PFSK-1 (cell line): ENCODE results near the gene SEPSECS.
A peak's percentile ranks its signal among the peaks of the same experiment; 100 is the strongest.

Experiments used
- FOXP2 ChIP-seq: optimal IDR thresholded peaks from 2 replicates; pipeline ENCODE3; 2011; ENCODE audit warnings: borderline replicate concordance, control low read depth, inconsistent platforms; ENCODE audit not compliant: insufficient read depth; ENCODE audit errors: extremely low read length, extremely low read depth
- POLR2AphosphoS5 ChIP-seq: IDR thresholded peaks from 2 replicates; pipeline ENCODE4 v1.6.1; 2012; ENCODE audit warnings: low read depth, mild to moderate bottlenecking, control low read depth, low read length, moderate library complexity
- SIN3A ChIP-seq: IDR thresholded peaks from 2 replicates; pipeline ENCODE4 v1.6.1; 2012; ENCODE audit warnings: mild to moderate bottlenecking, low read length, moderate library complexity, borderline replicate concordance; ENCODE audit not compliant: insufficient read depth
- TAF1 ChIP-seq: IDR thresholded peaks from 2 replicates; pipeline ENCODE4 v1.6.1; 2012; ENCODE audit warnings: low read length, control low read depth, borderline replicate concordance; ENCODE audit not compliant: insufficient read depth
- TF ChIP-seq, protein P1 (sequence below), 2 experiments: IDR thresholded peaks; 2 replicates each; pipeline versions ENCODE4 v1.6.1 to v1.8.0; 2011 to 2012; ENCODE audit warnings: low read depth in 2 of 2, low read length in 2 of 2, control low read depth in 1 of 2, inconsistent platforms in 1 of 2, mild to moderate bottlenecking in 1 of 2, moderate library complexity in 1 of 2; ENCODE audit not compliant: insufficient read depth in 1 of 2

SEPSECS gene

DNA sequence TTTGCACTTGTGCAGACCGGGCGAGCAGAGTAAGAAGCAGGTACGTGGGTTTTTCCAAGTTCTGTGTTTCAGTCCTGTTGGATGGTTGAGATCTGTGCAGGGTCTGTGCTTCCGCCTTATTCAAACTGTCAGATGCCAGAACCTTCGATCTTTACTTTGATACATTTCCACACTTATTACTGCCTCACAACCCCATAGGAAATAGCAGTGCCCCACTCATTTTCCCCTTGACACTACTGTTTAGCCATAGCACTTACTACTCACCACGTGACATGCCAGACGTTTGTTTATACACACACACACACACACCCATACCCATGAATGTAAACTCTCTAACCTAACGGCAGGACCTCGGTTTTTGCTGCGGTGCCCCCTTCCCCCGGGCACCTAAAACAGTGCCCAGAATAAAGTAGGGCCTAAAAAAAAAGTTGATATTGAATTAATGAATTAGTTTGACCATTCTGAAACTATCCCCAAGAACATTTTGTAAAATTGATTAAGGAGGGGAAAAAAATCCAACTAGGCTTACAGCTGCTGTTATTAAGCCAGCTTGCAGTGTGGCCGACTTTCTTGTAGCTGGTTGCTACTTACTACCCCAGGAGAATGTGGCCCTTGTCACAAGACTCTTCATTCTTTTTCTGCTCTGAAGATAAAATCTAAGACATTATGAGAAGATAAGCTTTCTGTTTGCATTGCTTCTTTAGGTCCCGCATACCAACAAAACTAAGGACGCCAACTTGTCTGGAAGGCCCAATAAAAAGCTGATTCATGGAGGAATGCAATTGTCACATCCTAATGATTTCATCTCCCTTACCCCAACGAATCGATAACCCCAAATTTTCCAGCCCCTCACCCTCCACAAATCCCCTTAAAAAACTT is 704 bp upstream of the SEPSECS start:
- peak; percentile 86 for TF ChIP-seq POLR2AphosphoS5
- no peak; the same call in 1 of the 2 replicates for TF ChIP-seq TAF1

DNA sequence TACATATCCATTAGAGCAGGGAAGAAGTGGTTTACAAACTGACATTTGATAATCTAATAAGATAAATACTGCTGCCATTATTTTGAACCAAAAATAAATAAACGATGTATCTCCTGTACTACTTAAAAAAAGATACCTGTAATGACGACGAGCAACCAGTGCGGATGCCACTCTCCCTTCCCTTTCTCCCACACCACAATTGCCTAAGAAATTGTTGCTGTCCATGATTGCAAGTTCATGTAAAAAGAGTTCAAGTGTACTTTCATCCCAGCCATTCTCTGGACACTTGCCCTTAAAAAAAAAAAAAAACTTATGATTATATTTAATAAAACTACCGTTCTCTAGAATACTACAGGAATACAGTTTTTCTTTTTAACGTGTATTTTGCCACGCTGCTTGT is 1.4 kb downstream of the SEPSECS start:
- TF ChIP-seq TAF1 (no peak), FOXP2 (no peak), SIN3A (no peak), POLR2AphosphoS5 (no peak)
- TF ChIP-seq, protein P1, sequence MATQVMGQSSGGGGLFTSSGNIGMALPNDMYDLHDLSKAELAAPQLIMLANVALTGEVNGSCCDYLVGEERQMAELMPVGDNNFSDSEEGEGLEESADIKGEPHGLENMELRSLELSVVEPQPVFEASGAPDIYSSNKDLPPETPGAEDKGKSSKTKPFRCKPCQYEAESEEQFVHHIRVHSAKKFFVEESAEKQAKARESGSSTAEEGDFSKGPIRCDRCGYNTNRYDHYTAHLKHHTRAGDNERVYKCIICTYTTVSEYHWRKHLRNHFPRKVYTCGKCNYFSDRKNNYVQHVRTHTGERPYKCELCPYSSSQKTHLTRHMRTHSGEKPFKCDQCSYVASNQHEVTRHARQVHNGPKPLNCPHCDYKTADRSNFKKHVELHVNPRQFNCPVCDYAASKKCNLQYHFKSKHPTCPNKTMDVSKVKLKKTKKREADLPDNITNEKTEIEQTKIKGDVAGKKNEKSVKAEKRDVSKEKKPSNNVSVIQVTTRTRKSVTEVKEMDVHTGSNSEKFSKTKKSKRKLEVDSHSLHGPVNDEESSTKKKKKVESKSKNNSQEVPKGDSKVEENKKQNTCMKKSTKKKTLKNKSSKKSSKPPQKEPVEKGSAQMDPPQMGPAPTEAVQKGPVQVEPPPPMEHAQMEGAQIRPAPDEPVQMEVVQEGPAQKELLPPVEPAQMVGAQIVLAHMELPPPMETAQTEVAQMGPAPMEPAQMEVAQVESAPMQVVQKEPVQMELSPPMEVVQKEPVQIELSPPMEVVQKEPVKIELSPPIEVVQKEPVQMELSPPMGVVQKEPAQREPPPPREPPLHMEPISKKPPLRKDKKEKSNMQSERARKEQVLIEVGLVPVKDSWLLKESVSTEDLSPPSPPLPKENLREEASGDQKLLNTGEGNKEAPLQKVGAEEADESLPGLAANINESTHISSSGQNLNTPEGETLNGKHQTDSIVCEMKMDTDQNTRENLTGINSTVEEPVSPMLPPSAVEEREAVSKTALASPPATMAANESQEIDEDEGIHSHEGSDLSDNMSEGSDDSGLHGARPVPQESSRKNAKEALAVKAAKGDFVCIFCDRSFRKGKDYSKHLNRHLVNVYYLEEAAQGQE (IDR thresholded peaks at IDR 0.05; ENCODE audit: insufficient read depth in 1 of 2, low read depth in 2 of 2, low read length in 2 of 2), result no peak

DNA sequence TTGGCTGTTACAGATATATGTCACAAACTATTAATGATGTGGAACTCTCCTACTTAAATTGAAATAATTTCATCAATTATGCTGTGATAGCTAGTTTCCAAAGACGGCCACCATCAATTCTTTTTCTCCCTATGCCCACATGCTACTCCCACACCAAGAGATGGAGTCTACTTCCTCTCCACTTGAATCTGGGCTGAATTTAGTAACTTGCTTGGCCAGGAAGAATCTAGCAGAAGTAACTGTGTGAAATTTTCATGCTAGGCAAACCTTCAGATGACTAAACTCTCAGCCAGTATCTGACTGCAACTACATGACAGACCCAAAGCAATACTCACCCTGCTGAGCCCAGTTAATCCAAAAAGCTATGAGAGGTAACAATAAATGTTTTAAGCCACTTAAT is 3.2 kb downstream of the SEPSECS start:
- TF ChIP-seq POLR2AphosphoS5 (no peak), SIN3A (no peak), TAF1 (no peak), FOXP2 (no peak)
- TF ChIP-seq, protein P1 (IDR thresholded peaks at IDR 0.05; ENCODE audit: insufficient read depth in 1 of 2, low read depth in 2 of 2, low read length in 2 of 2), result no peak

DNA sequence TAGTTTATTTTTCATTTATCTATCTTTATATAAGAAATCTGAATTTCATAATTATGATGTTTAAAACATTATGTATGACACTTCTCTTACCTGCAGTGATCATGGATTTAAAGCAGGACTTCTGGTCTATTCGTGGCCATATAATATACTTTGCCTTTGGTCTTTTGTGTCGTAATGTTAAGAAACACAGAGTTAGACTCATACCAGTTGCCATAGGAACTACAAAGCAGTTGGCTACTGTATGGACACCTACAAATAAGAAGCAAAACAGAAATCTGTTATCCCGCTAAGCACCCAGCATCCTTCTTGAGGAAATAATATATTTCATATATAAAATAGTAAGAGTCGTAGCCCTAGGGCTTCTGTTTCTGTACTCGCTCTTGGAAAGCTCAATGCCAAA is 4.3 kb downstream of the SEPSECS start:
- no peak for TF ChIP-seq FOXP2
- no peak for TF ChIP-seq POLR2AphosphoS5
- no peak for TF ChIP-seq SIN3A
- no peak for TF ChIP-seq TAF1
- TF ChIP-seq, protein P1 (IDR thresholded peaks at IDR 0.05; ENCODE audit: insufficient read depth in 1 of 2, low read depth in 2 of 2, low read length in 2 of 2), result no peak

DNA sequence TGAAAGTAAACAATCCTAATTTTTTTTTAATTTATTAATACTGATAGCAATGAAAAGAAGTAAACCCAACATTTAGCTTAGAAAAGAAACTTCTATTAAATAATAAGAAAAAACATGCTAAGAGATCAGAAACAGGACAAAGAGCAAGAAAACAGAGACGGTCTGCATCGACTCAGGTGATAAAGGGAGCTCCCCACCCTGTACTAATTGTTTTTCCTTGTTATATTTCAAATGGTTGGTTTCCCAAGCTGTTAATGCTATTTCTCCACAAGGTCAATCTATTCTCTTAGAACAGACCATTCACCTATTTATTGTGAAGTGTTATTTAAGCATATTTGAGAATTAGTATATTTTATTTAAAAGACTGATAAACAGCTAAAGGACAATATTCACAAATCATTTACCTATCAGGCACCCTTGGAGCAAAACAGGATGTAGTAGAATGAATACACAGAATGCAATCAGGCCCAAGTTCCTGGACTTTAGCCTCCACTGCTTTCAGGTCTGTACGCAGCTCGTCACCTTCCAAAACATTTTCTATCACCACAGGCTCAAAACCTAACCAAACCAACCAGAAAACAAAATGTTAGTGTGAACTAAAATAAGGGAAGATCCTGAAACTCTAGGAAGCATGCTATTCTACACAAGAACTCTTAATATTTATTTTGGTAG is 5.5 kb downstream of the SEPSECS start:
- TF ChIP-seq FOXP2 (no peak), SIN3A (no peak), TAF1 (no peak), POLR2AphosphoS5 (no peak)
- TF ChIP-seq, protein P1 (IDR thresholded peaks at IDR 0.05; ENCODE audit: insufficient read depth in 1 of 2, low read depth in 2 of 2, low read length in 2 of 2), result no peak
